DOHH2 (cell line): ENCODE results near the gene PCP2.
A peak's percentile ranks its signal among the peaks of the same experiment; 100 is the strongest.

ENCODE experiments used
- H3F3A ChIP-seq: fragments of 200-600 bp; sonication (generic), shearing (Covaris generic); 2 replicates; pipeline ENCODE4 v1.6.0; 2016; ENCODE audit warnings: antibody characterized with exemption, mild to moderate bottlenecking; ENCODE audit not compliant: control insufficient read depth, insufficient read depth
- H3K27ac ChIP-seq: fragments of 200-600 bp; sonication (generic); 2 replicates; pipeline ENCODE4 v1.5.1; 2014; ENCODE audit warnings: low read depth, mild to moderate bottlenecking, low read length, moderate library complexity
- H3K27me3 ChIP-seq: fragments of 200-600 bp; sonication (generic); 2 replicates; pipeline ENCODE4 v1.6.1; 2014; ENCODE audit warnings: mild to moderate bottlenecking, low read length, mixed read lengths; ENCODE audit not compliant: control insufficient read depth
- H3K36me3 ChIP-seq: fragments of 200-600 bp; sonication (generic); 2 replicates; pipeline ENCODE4 v1.6.1; 2014; ENCODE audit warnings: mild to moderate bottlenecking, low read length, moderate library complexity, mixed read lengths; ENCODE audit not compliant: control insufficient read depth
- H3K4me1 ChIP-seq: fragments of 200-600 bp; sonication (generic); 2 replicates; pipeline ENCODE4 v1.6.1; 2014; ENCODE audit warnings: mild to moderate bottlenecking, low read length, mixed read lengths; ENCODE audit not compliant: control insufficient read depth
- H3K4me2 ChIP-seq: fragments of 200-600 bp; sonication (generic); 2 replicates; pipeline ENCODE4 v1.6.0; 2014; ENCODE audit warnings: mild to moderate bottlenecking, low read length, moderate library complexity
- H3K4me3 ChIP-seq: fragments of 200-600 bp; sonication (generic); 2 replicates; pipeline ENCODE4 v1.5.1; 2014; ENCODE audit warnings: mild to moderate bottlenecking, low read length, mixed read lengths
- H3K79me2 ChIP-seq: fragments of 200-600 bp; sonication (generic); 2 replicates; pipeline ENCODE4 v1.6.1; 2014; ENCODE audit warnings: mild to moderate bottlenecking, low read length, mixed read lengths; ENCODE audit not compliant: control insufficient read depth
- H3K9me2 ChIP-seq: fragments of 200-600 bp; sonication (generic); replicated peaks from 2 replicates; pipeline ENCODE4 v1.6.1; 2014; ENCODE audit warnings: mild to moderate bottlenecking, low read length, mixed read lengths; ENCODE audit not compliant: control insufficient read depth
- H3K9me3 ChIP-seq: fragments of 200-600 bp; sonication (generic); 2 replicates; pipeline ENCODE4 v1.6.1; 2014; ENCODE audit warnings: antibody characterized with exemption, low read length, mixed read lengths; ENCODE audit not compliant: control insufficient read depth, insufficient read depth
- H4K20me1 ChIP-seq: fragments of 200-600 bp; sonication (generic); 2 replicates; pipeline ENCODE4 v1.6.0; 2014; ENCODE audit warnings: low read depth, mild to moderate bottlenecking, antibody characterized with exemption, low read length, moderate library complexity; ENCODE audit not compliant: control insufficient read depth, insufficient read depth
- EZH2phosphoT487 ChIP-seq: fragments of 200-600 bp; sonication (generic); IDR thresholded peaks from 2 replicates; pipeline ENCODE4 v1.6.1; 2017; ENCODE audit warnings: borderline replicate concordance, mild to moderate bottlenecking, antibody characterized with exemption, low read length, moderate library complexity, mixed read lengths
- TF ChIP-seq, protein P1 (sequence below): fragments of 200-600 bp; sonication (generic); IDR thresholded peaks from one replicate; pipeline ENCODE4 v1.5.1; 2014; ENCODE audit warnings: antibody characterized with exemption, mild to moderate bottlenecking, low read depth, low read length; ENCODE audit not compliant: poor library complexity, severe bottlenecking

Gene PCP2

DNA sequence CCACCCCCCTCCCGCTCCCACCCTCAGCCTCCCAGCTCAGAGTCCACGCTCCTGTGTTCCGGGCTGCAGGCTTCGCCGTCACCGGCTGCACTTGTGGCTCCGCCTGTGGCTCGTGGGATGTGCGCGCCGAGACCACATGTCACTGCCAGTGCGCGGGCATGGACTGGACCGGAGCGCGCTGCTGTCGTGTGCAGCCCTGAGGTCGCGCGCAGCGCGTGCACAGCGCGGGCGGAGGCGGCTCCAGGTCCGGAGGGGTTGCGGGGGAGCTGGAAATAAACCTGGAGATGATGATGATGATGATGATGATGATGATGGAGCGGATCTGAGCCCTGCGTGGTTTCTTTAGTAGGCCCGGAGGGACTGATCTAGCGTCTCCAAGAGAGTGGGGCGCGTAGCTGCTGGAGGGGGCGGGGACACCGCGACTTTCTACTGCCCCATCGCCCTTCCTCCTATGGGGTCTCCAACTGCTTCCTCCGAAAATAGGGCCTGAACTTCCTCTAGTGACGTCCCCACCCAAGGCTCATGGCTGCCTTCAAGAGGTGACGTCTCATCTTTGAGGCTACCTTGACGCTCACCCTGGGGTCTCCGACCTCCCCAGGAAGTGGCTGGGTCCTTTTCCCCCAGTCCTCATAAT lies 36.7 kb upstream of the PCP2 start:
- Histone ChIP-seq H4K20me1 (no peaks in the 10 kb centered on the region), H3F3A (no peaks in the 10 kb centered on the region), H3K4me2 (peak overlapping the region; percentile 30; the same call in 1 of the 2 replicates), H3K27ac (no peak overlapping the region), H3K4me3 (no peak overlapping the region), H3K9me2 (no peaks in the 10 kb centered on the region), H3K36me3 (no peaks in the 10 kb centered on the region), H3K79me2 (no peaks in the 10 kb centered on the region), H3K4me1 (peaks cover 12% of the 10 kb centered on the region), H3K27me3 (peaks cover 5% of the 10 kb centered on the region), H3K9me3 (peaks cover 7% of the 10 kb centered on the region; the same call in 1 of the 2 replicates)
- TF ChIP-seq, protein P1, sequence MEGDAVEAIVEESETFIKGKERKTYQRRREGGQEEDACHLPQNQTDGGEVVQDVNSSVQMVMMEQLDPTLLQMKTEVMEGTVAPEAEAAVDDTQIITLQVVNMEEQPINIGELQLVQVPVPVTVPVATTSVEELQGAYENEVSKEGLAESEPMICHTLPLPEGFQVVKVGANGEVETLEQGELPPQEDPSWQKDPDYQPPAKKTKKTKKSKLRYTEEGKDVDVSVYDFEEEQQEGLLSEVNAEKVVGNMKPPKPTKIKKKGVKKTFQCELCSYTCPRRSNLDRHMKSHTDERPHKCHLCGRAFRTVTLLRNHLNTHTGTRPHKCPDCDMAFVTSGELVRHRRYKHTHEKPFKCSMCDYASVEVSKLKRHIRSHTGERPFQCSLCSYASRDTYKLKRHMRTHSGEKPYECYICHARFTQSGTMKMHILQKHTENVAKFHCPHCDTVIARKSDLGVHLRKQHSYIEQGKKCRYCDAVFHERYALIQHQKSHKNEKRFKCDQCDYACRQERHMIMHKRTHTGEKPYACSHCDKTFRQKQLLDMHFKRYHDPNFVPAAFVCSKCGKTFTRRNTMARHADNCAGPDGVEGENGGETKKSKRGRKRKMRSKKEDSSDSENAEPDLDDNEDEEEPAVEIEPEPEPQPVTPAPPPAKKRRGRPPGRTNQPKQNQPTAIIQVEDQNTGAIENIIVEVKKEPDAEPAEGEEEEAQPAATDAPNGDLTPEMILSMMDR, result no peak
- no peak for TF ChIP-seq EZH2phosphoT487

DNA sequence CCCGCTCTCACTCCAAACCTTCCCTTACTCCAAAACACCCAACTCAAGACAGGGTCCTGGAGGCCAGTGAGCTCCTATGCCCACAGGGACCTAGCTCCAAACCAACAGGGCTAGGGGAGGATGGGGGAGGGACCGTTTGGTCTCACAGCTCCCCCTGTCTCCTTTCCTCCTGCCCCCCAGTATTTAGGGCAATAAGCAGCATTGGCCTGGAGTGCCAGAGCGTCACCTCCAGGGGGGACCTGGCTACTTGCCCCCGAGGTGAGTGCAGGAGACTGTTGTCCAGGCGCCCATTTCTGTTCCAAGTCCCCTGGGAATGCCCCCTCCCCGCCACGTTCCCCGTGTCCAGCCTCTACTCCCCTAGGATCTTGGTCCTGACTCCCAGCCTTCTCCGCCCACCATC lies 36.1 kb upstream of the PCP2 start:
- no peaks in the 10 kb centered on the region for H3K36me3 ChIP-seq
- no peak overlapping the region for H3K27ac ChIP-seq
- no peak overlapping the region for H3K4me3 ChIP-seq
- no peak overlapping the region for H3K4me2 ChIP-seq
- H3K9me2 ChIP-seq, result no peaks in the 10 kb centered on the region
- peaks cover 9% of the 10 kb centered on the region for H3K4me1 ChIP-seq
- no peaks in the 10 kb centered on the region for H3F3A ChIP-seq
- TF ChIP-seq, protein P1, result no peak
- no peak for TF ChIP-seq EZH2phosphoT487
- H3K9me3 ChIP-seq, result peaks cover 7% of the 10 kb centered on the region; the same call in 1 of the 2 replicates
- H3K27me3 ChIP-seq, result peaks cover 5% of the 10 kb centered on the region
- no peaks in the 10 kb centered on the region for H4K20me1 ChIP-seq
- H3K79me2 ChIP-seq, result no peaks in the 10 kb centered on the region

- no peaks in the 10 kb centered on the region for H4K20me1 ChIP-seq
- no peaks in the 10 kb centered on the region for H3F3A ChIP-seq
- H3K9me3 ChIP-seq, result peaks cover 4% of the 10 kb centered on the region; the same call in 1 of the 2 replicates
- no peak within 1 kb of the TSS for H3K27ac ChIP-seq
- H3K79me2 ChIP-seq, result no peaks in the 10 kb centered on the region
- no peak within 1 kb of the TSS for H3K4me2 ChIP-seq
- H3K9me2 ChIP-seq, result no peaks in the 10 kb centered on the region
- no peaks in the 10 kb centered on the region for H3K36me3 ChIP-seq
- H3K4me1 ChIP-seq, result peaks cover 1% of the 10 kb centered on the region
- H3K27me3 ChIP-seq, result peaks cover 5% of the 10 kb centered on the region
- no peak for TF ChIP-seq EZH2phosphoT487
- TF ChIP-seq, protein P1, result no peak
- no peak within 1 kb of the TSS for H3K4me3 ChIP-seq
Observed at GRCh38 chr19:7668842-7669241, 35.3 kb upstream of the PCP2 start, which contains the start of gene RETN. RETN (plus strand) TSS chr19:7669049; CDS start chr19:7669327, 278 bp downstream.
